HG03460 (cell line): Measurements from ENCODE around the gene TARDBP.
"Not testable (repeated sequence)": the region's sequence is repeated elsewhere in the genome, so short reads cannot be mapped to it uniquely, and the experiment has no call there.

Experiments used
- ATAC-seq: cut with Tn5 transposase; IDR thresholded peaks from one replicate; pipeline ENCODE4 v1.9.1; 2021; ENCODE audit not compliant: unreplicated experiment

The TARDBP gene

GRCh38 chr1:11059155-11059967 lies 46.9 kb downstream of the TARDBP start:
- peak; percentile 11 for ATAC-seq

GRCh38 chr1:11059968-11060830 lies 47.7 kb downstream of the TARDBP start, which contains the start of gene SRM:
Gene SRM, minus strand, starts transcription at chr1:11060018. Its CDS starts 75 bp downstream, at chr1:11059943.
- peak; percentile 81 for ATAC-seq

- ATAC-seq: no peak
Measured at GRCh38 chr1:11061652-11062365, 49.4 kb downstream of the TARDBP start.

- ATAC-seq: no peak
Measured at GRCh38 chr1:11062965-11063401, 50.5 kb downstream of the TARDBP start.

GRCh38 chr1:11063937-11064537 lies 51.6 kb downstream of the TARDBP start:
- ATAC-seq: not testable (repeated sequence)

- no peak for ATAC-seq
Measured at GRCh38 chr1:11064942-11065341, 52.5 kb downstream of the TARDBP start.

- ATAC-seq: no peak
Measured at GRCh38 chr1:11065796-11066195, 53.3 kb downstream of the TARDBP start.

GRCh38 chr1:11067716-11068599 lies 55.5 kb downstream of the TARDBP start:
- ATAC-seq: no peak

GRCh38 chr1:11068600-11069473 lies 56.4 kb downstream of the TARDBP start:
- no peak for ATAC-seq

- no peak for ATAC-seq
Measured at GRCh38 chr1:11070876-11071275, 58.4 kb downstream of the TARDBP start.

- ATAC-seq: no peak
Measured at GRCh38 chr1:11071463-11072215, 59.2 kb downstream of the TARDBP start.

- ATAC-seq: no peak
Measured at GRCh38 chr1:11072216-11072917, 59.9 kb downstream of the TARDBP start.

GRCh38 chr1:11073398-11073797 lies 60.9 kb downstream of the TARDBP start:
- not testable (repeated sequence) for ATAC-seq
